Measurements from ENCODE around the gene SYNGR2. TPM values are rescaled to one million over a fixed set of nuclear protein-coding genes. Genes with fewer than 3 reads are reported as not detected.

Gene SYNGR2
- total and polyA plus RNA-seq, 2 of the 8 experiments (the other 6 are each of a cell fraction or from before 2014, with no cell fraction given) = 50.0 to 139 TPM

- Histone ChIP-seq H2BK20ac (ENCODE audit: low read length) (no peak overlapping the region), H3K14ac (ENCODE audit: insufficient read length) (no peak overlapping the region), H3K79me1 (ENCODE audit: low read depth, low read length) (peaks cover 10% of the 10 kb centered on the region), H4K8ac (ENCODE audit: extremely low read depth, insufficient read depth, low read length) (no peak overlapping the region), H3K4me2 (ENCODE audit: insufficient read depth in 1 of 2, low read depth in 2 of 2, low read length in 2 of 2) (no peak overlapping the region), H3K9ac (replicated peaks in 1 of 4; ENCODE audit: extremely low read depth in 1 of 4, low read depth in 3 of 4, low read length in 3 of 4) (no peak overlapping the region), H3K36me3 (ENCODE audit: control insufficient read depth in 2 of 4, insufficient read depth in 4 of 4, low read length in 3 of 4) (peaks cover 27 to 76% (median 52%) of the 10 kb centered on the region in 4 experiments), H2BK15ac (ENCODE audit: low read length) (no peak overlapping the region), H3K4ac (replicated peaks; ENCODE audit: insufficient read length, low read depth, low read length) (no peak overlapping the region), H2AK5ac (ENCODE audit: low read depth, low read length) (no peak overlapping the region), H3K27ac (ENCODE audit: low read depth, low read length) (no peak overlapping the region), H2BK120ac (replicated peaks; ENCODE audit: low read depth, low read length) (no peak overlapping the region), H4K20me1 (replicated peaks in 1 of 2; ENCODE audit: control insufficient read depth in 1 of 2, insufficient read depth in 2 of 2, low read length in 2 of 2) (peaks cover 9 to 13% of the 10 kb centered on the region in 2 experiments), H3K18ac (ENCODE audit: extremely low read depth, low read length) (no peak overlapping the region), H4K91ac (replicated peaks; ENCODE audit: insufficient read length, low read length) (no peak overlapping the region), H3K56ac (replicated peaks; ENCODE audit: insufficient read length, low read depth, low read length) (no peak overlapping the region), H3K27me3 (replicated peaks in 1 of 4; ENCODE audit: control insufficient read depth in 3 of 4, extremely low read depth in 1 of 4, insufficient read depth in 3 of 4, low read length in 3 of 4) (no peaks in the 10 kb centered on the region; a peak in 1 of 7 replicates), H2BK12ac (ENCODE audit: low read depth, low read length) (no peak overlapping the region), H2BK5ac (ENCODE audit: low read depth, low read length) (no peak overlapping the region), H4K5ac (ENCODE audit: insufficient read length, low read depth, low read length) (no peak overlapping the region), H2AFZ (ENCODE audit: low read length) (no peak overlapping the region), H3K4me3 (ENCODE audit: extremely low read depth in 1 of 4, insufficient read depth in 2 of 4, low read depth in 3 of 4, low read length in 4 of 4) (no peak overlapping the region), H3K23ac (ENCODE audit: insufficient read length) (no peak overlapping the region), H3K79me2 (ENCODE audit: control insufficient read depth in 1 of 2, insufficient read depth in 2 of 2, low read length in 2 of 2) (peaks cover 0 to 14% of the 10 kb centered on the region in 2 experiments; a peak in 3 of 4 replicates), H3K23me2 (ENCODE audit: low read depth, low read length) (no peaks in the 10 kb centered on the region), H3K9me3 (ENCODE audit: insufficient read depth in 2 of 2, low read depth in 1 of 2, low read length in 1 of 2) (no peaks in the 10 kb centered on the region), H3K4me1 (replicated peaks in 1 of 4; ENCODE audit: control insufficient read depth in 3 of 4, insufficient read depth in 4 of 4, low read length in 3 of 4) (peaks cover 0 to 6% (median 3%) of the 10 kb centered on the region in 4 experiments; a peak in 6 of 7 replicates)
- CTCF ChIA-PET (ENCODE audit: partially characterized antibody) = interaction anchor here (1.3 to 10.0 kb wide), 2 partner anchors 39 to 44 kb away, joined by 3 to 87 read pairs; no protein-coding TSS in a partner anchor
- no peak for TF ChIP-seq CBX8 (IDR thresholded peaks at IDR 0.05; ENCODE audit: borderline replicate concordance, low read depth, low read length)
- DNase-seq (ENCODE audit: low read depth in 1 of 2, low spot score in 2 of 2) = no peak
- 85% methylated on average over 2 of the region's 2 CpGs; no CpG with 5 or more reads in 1 of the 2 experiments for WGBS, 2 experiments (ENCODE audit: extremely low coverage in 1 of 2, insufficient coverage in 1 of 2, insufficient read length in 1 of 2, insufficient replicate concordance in 2 of 2, low coverage in 1 of 2, low lambda C conversion rate in 2 of 2, missing lambda C conversion rate in 1 of 2)
- POLR2A ChIA-PET (ENCODE audit: partially characterized antibody) = interaction anchor here (1.8 to 1.9 kb wide), 2 partner anchors 11 to 53 kb away, joined by 4 to 8 read pairs; no protein-coding TSS in a partner anchor
- FAIRE-seq = no peak
Measured at GRCh38 chr17:78180508-78180907, 12.1 kb downstream of the SYNGR2 start.

Data from H1 (cell line).